ENCODE results near the gene MICA.

The MICA gene

DNA sequence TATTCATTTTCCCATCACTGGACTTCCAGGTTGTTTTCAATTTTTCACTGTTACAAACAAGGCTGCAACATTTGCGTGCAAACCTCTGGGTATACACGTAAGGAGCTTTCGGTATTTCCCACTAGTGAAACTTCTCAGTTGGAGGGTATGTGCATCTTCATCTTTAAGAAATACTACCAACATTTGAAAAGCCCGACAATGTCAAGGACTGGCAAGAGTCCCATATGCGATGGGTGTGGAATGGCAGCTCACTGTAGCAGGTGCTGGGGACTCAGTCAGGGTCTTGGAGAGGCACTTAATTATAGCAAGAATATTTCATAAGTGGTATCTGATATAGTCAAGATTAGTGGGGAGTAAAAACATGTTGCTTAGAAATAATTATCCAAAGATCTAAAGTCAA, 37.5 kb upstream of the MICA start:
- no peaks in the 10 kb centered on the region for H3K36me3 ChIP-seq (ENCODE audit: control insufficient read depth in 2 of 2, insufficient read depth in 1 of 2, low read length in 2 of 2)
- no peaks in the 10 kb centered on the region for H3K9me3 ChIP-seq (ENCODE audit: control insufficient read depth, insufficient read depth, low read depth, low read length)
- H3K4me3 ChIP-seq (ENCODE audit: low read depth, low read length): no peak overlapping the region
- H3K4me1 ChIP-seq (ENCODE audit: control insufficient read depth, insufficient read depth, low read length): no peaks in the 10 kb centered on the region
- ChIA-PET CTCF (interaction anchor here (0.6 to 10.2 kb wide), 45 partner anchors 8 to 884 kb away, joined by 3 to 214 read pairs (median 5); partner anchors contain the start of genes HLA-B and PSORS1C2), POLR2A (no interaction called here)
- no peak overlapping the region for H3K27ac ChIP-seq (ENCODE audit: extremely low read depth, low read depth, low read length)
- no peak for TF ChIP-seq ZNF792 (tag by site-specific recombination; IDR thresholded peaks at IDR 0.05)
- TF ChIP-seq TCF7L2 (IDR thresholded peaks at IDR 0.05; ENCODE audit: borderline replicate concordance, low read depth, low read length): no peak
- no peak for TF ChIP-seq ZNF324 (tag by site-specific recombination; IDR thresholded peaks at IDR 0.05)
- no peak for TF ChIP-seq ZNF433 (tag by site-specific recombination; IDR thresholded peaks at IDR 0.05; ENCODE audit: low read depth)
- TF ChIP-seq, protein P1, sequence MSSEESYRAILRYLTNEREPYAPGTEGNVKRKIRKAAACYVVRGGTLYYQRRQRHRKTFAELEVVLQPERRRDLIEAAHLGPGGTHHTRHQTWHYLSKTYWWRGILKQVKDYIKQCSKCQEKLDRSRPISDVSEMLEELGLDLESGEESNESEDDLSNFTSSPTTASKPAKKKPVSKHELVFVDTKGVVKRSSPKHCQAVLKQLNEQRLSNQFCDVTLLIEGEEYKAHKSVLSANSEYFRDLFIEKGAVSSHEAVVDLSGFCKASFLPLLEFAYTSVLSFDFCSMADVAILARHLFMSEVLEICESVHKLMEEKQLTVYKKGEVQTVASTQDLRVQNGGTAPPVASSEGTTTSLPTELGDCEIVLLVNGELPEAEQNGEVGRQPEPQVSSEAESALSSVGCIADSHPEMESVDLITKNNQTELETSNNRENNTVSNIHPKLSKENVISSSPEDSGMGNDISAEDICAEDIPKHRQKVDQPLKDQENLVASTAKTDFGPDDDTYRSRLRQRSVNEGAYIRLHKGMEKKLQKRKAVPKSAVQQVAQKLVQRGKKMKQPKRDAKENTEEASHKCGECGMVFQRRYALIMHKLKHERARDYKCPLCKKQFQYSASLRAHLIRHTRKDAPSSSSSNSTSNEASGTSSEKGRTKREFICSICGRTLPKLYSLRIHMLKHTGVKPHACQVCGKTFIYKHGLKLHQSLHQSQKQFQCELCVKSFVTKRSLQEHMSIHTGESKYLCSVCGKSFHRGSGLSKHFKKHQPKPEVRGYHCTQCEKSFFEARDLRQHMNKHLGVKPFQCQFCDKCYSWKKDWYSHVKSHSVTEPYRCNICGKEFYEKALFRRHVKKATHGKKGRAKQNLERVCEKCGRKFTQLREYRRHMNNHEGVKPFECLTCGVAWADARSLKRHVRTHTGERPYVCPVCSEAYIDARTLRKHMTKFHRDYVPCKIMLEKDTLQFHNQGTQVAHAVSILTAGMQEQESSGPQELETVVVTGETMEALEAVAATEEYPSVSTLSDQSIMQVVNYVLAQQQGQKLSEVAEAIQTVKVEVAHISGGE (tag by site-specific recombination; conservative IDR thresholded peaks at IDR 0.05; ENCODE audit: low read depth): no peak
- TF ChIP-seq, protein P2, sequence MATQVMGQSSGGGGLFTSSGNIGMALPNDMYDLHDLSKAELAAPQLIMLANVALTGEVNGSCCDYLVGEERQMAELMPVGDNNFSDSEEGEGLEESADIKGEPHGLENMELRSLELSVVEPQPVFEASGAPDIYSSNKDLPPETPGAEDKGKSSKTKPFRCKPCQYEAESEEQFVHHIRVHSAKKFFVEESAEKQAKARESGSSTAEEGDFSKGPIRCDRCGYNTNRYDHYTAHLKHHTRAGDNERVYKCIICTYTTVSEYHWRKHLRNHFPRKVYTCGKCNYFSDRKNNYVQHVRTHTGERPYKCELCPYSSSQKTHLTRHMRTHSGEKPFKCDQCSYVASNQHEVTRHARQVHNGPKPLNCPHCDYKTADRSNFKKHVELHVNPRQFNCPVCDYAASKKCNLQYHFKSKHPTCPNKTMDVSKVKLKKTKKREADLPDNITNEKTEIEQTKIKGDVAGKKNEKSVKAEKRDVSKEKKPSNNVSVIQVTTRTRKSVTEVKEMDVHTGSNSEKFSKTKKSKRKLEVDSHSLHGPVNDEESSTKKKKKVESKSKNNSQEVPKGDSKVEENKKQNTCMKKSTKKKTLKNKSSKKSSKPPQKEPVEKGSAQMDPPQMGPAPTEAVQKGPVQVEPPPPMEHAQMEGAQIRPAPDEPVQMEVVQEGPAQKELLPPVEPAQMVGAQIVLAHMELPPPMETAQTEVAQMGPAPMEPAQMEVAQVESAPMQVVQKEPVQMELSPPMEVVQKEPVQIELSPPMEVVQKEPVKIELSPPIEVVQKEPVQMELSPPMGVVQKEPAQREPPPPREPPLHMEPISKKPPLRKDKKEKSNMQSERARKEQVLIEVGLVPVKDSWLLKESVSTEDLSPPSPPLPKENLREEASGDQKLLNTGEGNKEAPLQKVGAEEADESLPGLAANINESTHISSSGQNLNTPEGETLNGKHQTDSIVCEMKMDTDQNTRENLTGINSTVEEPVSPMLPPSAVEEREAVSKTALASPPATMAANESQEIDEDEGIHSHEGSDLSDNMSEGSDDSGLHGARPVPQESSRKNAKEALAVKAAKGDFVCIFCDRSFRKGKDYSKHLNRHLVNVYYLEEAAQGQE (tag by site-specific recombination; IDR thresholded peaks at IDR 0.05): no peak
- no peak for TF ChIP-seq ZNF138 (tag by site-specific recombination; IDR thresholded peaks at IDR 0.05; ENCODE audit: borderline replicate concordance)
- no peak for TF ChIP-seq ZNF114 (tag by site-specific recombination; IDR thresholded peaks at IDR 0.05)
- TF ChIP-seq ZNF274 (IDR thresholded peaks at IDR 0.05; ENCODE audit: low read length): no peak
- TF ChIP-seq ZNF274 (tag by site-specific recombination; IDR thresholded peaks at IDR 0.05; ENCODE audit: borderline replicate concordance): no peak
- TF ChIP-seq, protein P3, sequence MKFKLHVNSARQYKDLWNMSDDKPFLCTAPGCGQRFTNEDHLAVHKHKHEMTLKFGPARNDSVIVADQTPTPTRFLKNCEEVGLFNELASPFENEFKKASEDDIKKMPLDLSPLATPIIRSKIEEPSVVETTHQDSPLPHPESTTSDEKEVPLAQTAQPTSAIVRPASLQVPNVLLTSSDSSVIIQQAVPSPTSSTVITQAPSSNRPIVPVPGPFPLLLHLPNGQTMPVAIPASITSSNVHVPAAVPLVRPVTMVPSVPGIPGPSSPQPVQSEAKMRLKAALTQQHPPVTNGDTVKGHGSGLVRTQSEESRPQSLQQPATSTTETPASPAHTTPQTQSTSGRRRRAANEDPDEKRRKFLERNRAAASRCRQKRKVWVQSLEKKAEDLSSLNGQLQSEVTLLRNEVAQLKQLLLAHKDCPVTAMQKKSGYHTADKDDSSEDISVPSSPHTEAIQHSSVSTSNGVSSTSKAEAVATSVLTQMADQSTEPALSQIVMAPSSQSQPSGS (tag by site-specific recombination; IDR thresholded peaks at IDR 0.05; ENCODE audit: low read depth): no peak
- no peak for TF ChIP-seq ZSCAN30 (tag by site-specific recombination; IDR thresholded peaks at IDR 0.05)
- TF ChIP-seq ZNF174 (tag by site-specific recombination; IDR thresholded peaks at IDR 0.05): no peak
- TF ChIP-seq ZBTB8A (tag by site-specific recombination; IDR thresholded peaks at IDR 0.05): no peak

DNA sequence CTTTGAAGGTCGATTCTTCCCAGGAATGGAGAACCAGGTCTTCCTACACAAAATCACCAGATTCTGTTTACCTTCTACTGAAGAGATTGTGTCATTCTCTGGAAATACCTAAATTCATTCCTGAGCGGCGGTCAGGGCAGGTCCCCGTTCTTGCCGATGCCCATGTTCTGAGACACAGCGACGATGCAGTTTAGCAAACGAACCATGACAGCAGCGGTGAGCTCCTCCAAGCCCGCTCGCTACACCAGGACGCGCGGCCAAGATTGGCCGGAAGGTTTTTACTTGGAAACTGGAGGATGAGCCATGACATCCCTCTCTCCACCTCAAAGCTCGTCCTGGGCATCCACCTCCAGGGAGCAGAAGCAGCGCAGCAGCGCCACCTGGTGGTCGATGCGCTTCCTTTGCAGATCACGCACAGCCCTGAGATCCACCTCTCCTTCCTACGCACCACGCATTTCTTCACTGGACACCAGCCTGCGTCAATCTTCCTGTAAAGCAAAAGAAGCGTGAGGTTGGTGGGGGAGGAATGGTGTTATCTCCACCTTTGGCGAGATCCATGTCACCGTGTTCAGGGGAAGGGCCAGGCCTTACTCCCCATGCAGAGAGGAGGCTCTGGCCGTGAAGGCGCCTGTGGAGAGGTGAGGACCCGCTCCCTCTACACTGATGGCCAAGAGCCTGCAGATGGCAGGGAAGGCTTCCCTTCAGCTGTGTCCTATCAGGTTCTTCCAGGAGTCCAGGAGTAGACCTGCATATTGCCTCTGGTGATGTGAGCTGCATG, 36.5 kb upstream of the MICA start:
- ChIA-PET CTCF (interaction anchor here (0.6 to 10.2 kb wide), 93 partner anchors 8 to 983 kb away, joined by 3 to 214 read pairs (median 4); partner anchors contain the start of genes HLA-B, PSORS1C2 and VARS2), POLR2A (interaction anchor here (1.0 to 1.2 kb wide), 3 partner anchors 14 to 208 kb away, joined by 3 to 13 read pairs (median 9); partner anchors contain the start of gene TCF19)
- Histone ChIP-seq H3K4me3 (ENCODE audit: low read depth, low read length) (peak overlapping the region; percentile 26), H3K36me3 (ENCODE audit: control insufficient read depth in 2 of 2, insufficient read depth in 1 of 2, low read length in 2 of 2) (no peaks in the 10 kb centered on the region), H3K9me3 (ENCODE audit: control insufficient read depth, insufficient read depth, low read depth, low read length) (no peaks in the 10 kb centered on the region), H3K4me1 (ENCODE audit: control insufficient read depth, insufficient read depth, low read length) (no peaks in the 10 kb centered on the region), H3K27ac (ENCODE audit: extremely low read depth, low read depth, low read length) (no peak overlapping the region)
- TF ChIP-seq, protein P4, sequence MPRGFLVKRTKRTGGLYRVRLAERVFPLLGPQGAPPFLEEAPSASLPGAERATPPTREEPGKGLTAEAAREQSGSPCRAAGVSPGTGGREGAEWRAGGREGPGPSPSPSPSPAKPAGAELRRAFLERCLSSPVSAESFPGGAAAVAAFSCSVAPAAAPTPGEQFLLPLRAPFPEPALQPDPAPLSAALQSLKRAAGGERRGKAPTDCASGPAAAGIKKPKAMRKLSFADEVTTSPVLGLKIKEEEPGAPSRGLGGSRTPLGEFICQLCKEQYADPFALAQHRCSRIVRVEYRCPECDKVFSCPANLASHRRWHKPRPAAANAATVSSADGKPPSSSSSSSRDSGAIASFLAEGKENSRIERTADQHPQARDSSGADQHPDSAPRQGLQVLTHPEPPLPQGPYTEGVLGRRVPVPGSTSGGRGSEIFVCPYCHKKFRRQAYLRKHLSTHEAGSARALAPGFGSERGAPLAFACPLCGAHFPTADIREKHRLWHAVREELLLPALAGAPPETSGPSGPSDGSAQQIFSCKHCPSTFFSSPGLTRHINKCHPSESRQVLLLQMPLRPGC (tag by site-specific recombination; IDR thresholded peaks at IDR 0.05): no peak
- TF ChIP-seq ZNF660 (tag by site-specific recombination; IDR thresholded peaks at IDR 0.05) (peak; percentile 59; the same call in 1 of the 2 replicates), BCL11A (tag by site-specific recombination; IDR thresholded peaks at IDR 0.05; ENCODE audit: low read depth) (no peak), ZNF112 (tag by site-specific recombination; IDR thresholded peaks at IDR 0.05) (no peak), ZNF785 (tag by site-specific recombination; IDR thresholded peaks at IDR 0.05) (no peak), ZNF24 (tag by site-specific recombination; IDR thresholded peaks at IDR 0.05) (peak; percentile 82; the same call in 1 of the 2 replicates), GLIS2 (tag by site-specific recombination; IDR thresholded peaks at IDR 0.05) (no peak)
- TF ChIP-seq, protein P3 (tag by site-specific recombination; IDR thresholded peaks at IDR 0.05; ENCODE audit: low read depth): no peak
- TF ChIP-seq, protein P5, sequence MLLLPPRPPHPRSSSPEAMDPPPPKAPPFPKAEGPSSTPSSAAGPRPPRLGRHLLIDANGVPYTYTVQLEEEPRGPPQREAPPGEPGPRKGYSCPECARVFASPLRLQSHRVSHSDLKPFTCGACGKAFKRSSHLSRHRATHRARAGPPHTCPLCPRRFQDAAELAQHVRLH (tag by site-specific recombination; IDR thresholded peaks at IDR 0.05): no peak
